Measurements from ENCODE around the gene CSDE1. TPM values are rescaled to one million over a fixed set of nuclear protein-coding genes. Genes with fewer than 3 reads are reported as not detected.
"Not testable (repeated sequence)": the region's sequence is repeated elsewhere in the genome, so short reads cannot be mapped to it uniquely, and the experiment has no call there.

The CSDE1 gene
- total RNA-seq, 4 donors from 2014 or later: 800 to 1,932 (median 1,384) TPM

DNA sequence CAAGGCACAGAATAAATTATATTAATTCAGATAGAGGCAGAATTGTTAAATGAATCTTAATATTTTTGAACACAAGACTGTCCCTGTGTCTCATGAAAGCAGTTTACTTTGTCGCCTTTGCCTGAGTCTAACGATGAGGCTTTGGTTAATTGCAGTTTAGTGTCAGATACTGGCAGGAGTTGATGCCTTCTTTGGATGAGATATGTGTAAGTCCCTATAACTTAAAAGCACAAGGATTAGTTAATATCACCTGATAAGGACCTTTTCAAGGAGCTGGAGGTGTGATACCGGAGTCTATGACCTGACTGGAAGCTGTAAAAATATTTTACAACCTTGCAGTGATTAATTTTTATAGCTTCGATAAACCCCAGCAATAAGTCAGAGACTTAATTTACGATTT is 24.7 kb upstream of the CSDE1 start:
- no peak overlapping the region for H3K27ac ChIP-seq
- ATAC-seq: no peak
- TF ChIP-seq, protein P1, sequence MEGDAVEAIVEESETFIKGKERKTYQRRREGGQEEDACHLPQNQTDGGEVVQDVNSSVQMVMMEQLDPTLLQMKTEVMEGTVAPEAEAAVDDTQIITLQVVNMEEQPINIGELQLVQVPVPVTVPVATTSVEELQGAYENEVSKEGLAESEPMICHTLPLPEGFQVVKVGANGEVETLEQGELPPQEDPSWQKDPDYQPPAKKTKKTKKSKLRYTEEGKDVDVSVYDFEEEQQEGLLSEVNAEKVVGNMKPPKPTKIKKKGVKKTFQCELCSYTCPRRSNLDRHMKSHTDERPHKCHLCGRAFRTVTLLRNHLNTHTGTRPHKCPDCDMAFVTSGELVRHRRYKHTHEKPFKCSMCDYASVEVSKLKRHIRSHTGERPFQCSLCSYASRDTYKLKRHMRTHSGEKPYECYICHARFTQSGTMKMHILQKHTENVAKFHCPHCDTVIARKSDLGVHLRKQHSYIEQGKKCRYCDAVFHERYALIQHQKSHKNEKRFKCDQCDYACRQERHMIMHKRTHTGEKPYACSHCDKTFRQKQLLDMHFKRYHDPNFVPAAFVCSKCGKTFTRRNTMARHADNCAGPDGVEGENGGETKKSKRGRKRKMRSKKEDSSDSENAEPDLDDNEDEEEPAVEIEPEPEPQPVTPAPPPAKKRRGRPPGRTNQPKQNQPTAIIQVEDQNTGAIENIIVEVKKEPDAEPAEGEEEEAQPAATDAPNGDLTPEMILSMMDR (IDR thresholded peaks at IDR 0.05): no peak
- TF ChIP-seq POLR2A (IDR thresholded peaks at IDR 0.05) (no peak), POLR2AphosphoS5 (IDR thresholded peaks at IDR 0.05) (no peak), EP300 (IDR thresholded peaks at IDR 0.05) (no peak)
- peaks cover 0 to 19% (median 0%) of the 10 kb centered on the region in 3 donors for H3K9me3 ChIP-seq
- peaks cover 5 to 20% (median 7%) of the 10 kb centered on the region in 3 donors for H3K4me1 ChIP-seq
- 78 to 85% methylated on average over 5 of the region's 5 CpGs for WGBS, 2 donors (ENCODE audit: low coverage in 1 of 2)
- no peak overlapping the region for H3K4me3 ChIP-seq
- H3K36me3 ChIP-seq: peaks cover 0 to 10% of the 10 kb centered on the region in 2 donors
- H3K27me3 ChIP-seq: no peaks in the 10 kb centered on the region

DNA sequence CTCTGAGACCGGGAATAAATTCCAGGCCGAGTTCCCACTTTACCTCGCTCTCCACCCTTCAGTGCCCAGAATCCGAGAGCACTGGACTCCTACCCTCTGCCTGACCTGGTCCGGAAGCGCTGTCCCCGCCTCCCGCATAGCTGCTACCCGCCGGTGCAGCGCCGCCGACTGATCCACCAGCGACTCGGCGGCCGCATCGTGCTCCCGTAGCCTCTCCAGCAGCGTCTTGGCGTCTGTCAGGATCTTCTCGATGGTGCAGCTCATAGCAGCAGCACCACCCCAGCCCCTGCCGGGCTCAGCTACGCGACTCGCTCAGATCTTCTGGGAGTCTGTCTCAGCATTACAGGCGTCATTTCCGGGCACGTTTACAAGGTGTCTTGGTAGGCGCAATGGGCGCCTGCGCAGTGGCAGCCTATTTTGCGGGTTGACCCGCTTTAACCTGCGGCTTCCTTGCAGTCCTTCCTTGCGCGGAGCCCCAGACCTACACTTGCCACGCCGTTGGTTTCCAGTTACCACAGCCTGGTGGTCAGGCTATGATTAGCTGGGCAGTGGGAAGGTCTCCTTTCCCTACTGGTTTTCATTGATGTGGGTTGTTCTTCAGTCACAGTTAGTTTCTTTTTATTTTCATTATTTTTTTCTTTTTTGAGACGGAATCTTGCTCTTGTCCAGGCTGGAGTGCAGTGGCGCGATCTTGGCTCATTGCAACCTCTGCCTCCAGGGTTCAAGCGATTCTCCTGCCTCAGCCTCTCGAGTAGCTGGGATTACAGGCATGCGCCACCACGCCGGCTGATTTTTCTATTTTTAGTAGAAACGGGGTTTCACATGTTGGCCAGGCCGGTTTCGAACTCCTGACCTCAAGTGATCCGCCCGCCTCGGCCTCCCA is 22.8 kb upstream of the CSDE1 start, which contains the start of gene SIKE1:
Gene SIKE1, minus strand, starts transcription at position 342 of the 883 bp plus-strand sequence. Its CDS starts 78 bp downstream, at position 264.
- H3K9me3 ChIP-seq: peaks cover 0 to 3% (median 0%) of the 10 kb centered on the region in 3 donors
- 18 to 44% methylated on average over 11 to 48 of the region's 53 CpGs for WGBS, 2 donors (ENCODE audit: low coverage in 1 of 2)
- H3K27me3 ChIP-seq: no peaks in the 10 kb centered on the region
- H3K4me1 ChIP-seq: peaks cover 5 to 20% (median 7%) of the 10 kb centered on the region in 3 donors
- TF ChIP-seq POLR2A (IDR thresholded peaks at IDR 0.05): peak; percentile 82 to 83
- TF ChIP-seq, protein P1 (IDR thresholded peaks at IDR 0.05): no peak
- no peak for TF ChIP-seq EP300 (IDR thresholded peaks at IDR 0.05)
- peak; percentile 92 for TF ChIP-seq POLR2AphosphoS5 (IDR thresholded peaks at IDR 0.05)
- H3K4me3 ChIP-seq: peak within 1 kb of the TSS; percentile 72 to 77
- H3K27ac ChIP-seq: peak within 1 kb of the TSS; percentile 73 to 95 (median 94)
- ATAC-seq: peak; percentile 98
- H3K36me3 ChIP-seq: peaks cover 0 to 19% of the 10 kb centered on the region in 2 donors

DNA sequence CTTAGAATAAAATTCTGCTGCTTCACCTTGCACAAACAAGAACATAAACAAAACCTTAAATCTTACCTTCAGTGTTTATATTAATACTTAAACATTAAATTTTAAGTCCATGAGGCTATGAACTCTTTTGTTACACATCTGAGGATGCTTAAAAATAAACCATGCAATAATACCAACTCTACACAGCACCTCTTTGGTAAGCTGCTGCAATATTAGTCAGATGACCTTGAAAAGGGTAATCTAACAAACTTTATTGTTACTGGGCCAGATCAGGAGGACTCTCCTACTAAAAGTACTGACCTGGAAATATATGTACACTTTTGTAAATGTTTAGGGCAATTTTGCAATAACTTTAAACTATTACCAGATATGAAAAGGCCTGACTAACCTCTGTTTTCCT is 21.9 kb upstream of the CSDE1 start:
- H3K9me3 ChIP-seq: no peaks in the 10 kb centered on the region
- H3K27me3 ChIP-seq: no peaks in the 10 kb centered on the region
- no peak for TF ChIP-seq EP300 (IDR thresholded peaks at IDR 0.05)
- TF ChIP-seq, protein P1 (IDR thresholded peaks at IDR 0.05): no peak
- no peak for TF ChIP-seq POLR2AphosphoS5 (IDR thresholded peaks at IDR 0.05)
- no peak for TF ChIP-seq POLR2A (IDR thresholded peaks at IDR 0.05)
- H3K27ac ChIP-seq: peak overlapping the region; percentile 73 to 95 (median 94)
- peak overlapping the region; percentile 72 to 77 for H3K4me3 ChIP-seq
- no peak for ATAC-seq
- H3K4me1 ChIP-seq: peaks cover 5 to 20% (median 7%) of the 10 kb centered on the region in 3 donors
- H3K36me3 ChIP-seq: peaks cover 0 to 28% of the 10 kb centered on the region in 2 donors

DNA sequence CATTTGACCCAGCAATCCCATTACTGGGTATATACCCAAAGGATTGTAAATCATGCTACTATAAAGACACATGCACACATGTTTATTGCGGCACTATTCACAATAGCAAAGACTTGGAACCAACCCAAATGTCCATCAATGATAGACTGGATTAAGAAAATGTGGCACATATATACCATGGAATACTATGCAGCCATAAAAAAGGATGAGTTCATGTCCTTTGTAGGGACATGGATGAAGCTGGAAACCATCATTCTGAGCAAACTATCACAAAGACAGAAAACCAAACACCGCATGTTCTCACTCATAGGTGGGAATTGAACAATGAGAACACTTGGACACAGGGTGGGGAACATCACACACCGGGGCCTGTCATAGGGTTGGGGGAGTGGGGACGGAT is 18.9 kb upstream of the CSDE1 start:
- not testable (repeated sequence) for ATAC-seq, H3K27ac ChIP-seq, H3K4me3 ChIP-seq, H3K27me3 ChIP-seq, H3K9me3 ChIP-seq
- Histone ChIP-seq H3K4me1 (peaks cover 5 to 20% (median 7%) of the 10 kb centered on the region in 3 donors), H3K36me3 (peaks cover 0 to 57% of the 10 kb centered on the region in 2 donors)
- 84 to 96% methylated on average over 2 to 4 of the region's 4 CpGs for WGBS, 2 donors (ENCODE audit: low coverage in 1 of 2)

DNA sequence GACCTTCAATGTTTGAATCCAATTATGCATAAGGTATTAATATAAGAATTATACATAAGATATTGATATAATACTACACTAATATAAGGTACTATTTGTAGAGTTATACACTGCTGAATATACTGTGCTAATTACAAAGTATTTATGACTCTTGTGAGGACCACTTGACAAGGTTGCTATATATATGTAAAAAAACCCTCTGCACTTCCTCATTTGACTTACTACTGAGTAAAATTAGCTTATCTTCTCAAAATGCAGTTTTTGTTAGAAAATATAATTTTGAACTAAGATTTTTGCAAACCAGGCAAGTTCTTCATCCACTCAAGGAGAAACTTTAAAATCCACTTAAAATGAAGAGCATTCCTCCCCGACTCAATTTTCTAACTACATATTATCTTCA is 14.2 kb upstream of the CSDE1 start:
- Histone ChIP-seq H3K27me3 (no peaks in the 10 kb centered on the region), H3K9me3 (no peaks in the 10 kb centered on the region), H3K27ac (no peak overlapping the region), H3K4me3 (no peak overlapping the region), H3K4me1 (no peaks in the 10 kb centered on the region), H3K36me3 (peaks cover 0 to 84% of the 10 kb centered on the region in 2 donors)
- ATAC-seq: no peak
- 77 to 100% methylated on average over 1 of the region's 1 CpG for WGBS, 2 donors (ENCODE audit: low coverage in 1 of 2)
- TF ChIP-seq, protein P1 (IDR thresholded peaks at IDR 0.05): no peak
- TF ChIP-seq EP300 (IDR thresholded peaks at IDR 0.05): no peak
- TF ChIP-seq POLR2AphosphoS5 (IDR thresholded peaks at IDR 0.05): no peak
- no peak for TF ChIP-seq POLR2A (IDR thresholded peaks at IDR 0.05)

Measured in gastroesophageal sphincter (tissue), 4 donors.